Measurements from ENCODE around the gene UGT1A4. TPM values are rescaled to one million over a fixed set of nuclear protein-coding genes. Genes with fewer than 3 reads are reported as not detected.

UGT1A4 gene
- total RNA-seq, 2 experiments from 2014 or later, result not detected

DNA sequence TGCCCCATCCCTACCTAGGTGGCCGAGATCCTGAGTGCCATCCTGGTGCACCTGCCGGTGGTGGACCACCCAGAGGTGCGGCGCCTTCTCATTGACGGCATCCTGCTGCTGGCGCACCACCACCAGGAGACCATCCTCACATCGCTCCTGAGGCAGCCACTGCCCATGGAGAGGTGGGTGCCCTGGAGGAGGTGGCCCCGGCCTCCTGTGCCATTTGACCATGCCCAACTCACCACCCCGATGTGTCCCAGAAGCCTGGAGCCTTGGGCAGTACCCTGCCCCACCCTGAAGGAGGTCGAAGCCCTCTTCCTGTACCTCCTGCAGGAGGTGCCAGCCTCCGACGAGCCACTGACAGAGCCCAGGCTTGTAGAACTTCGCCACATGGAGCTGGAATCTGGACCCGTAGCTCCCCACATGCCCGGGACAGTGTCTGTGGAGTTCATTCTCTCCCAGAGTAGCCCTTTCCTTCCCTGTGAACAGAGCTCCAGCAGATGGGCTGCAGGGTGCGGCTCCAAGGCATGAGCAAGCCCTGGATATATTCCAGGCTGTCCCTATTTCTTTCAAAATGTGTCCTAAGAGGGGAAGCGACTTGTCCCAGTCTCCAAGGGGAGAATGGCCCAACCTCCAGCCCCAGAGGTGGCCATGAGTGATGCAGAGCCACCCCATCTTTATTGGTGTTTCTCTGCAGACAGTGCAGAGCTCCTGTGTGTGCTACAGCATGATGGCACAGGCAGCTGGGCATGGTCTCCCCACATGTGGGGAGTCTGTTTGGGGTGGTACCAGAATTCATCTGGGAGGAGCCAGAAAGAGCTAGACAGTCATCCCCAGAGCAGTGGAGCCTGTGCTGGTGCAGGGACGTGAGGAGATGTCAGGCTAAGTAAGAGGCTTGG is 101.6 kb downstream of the UGT1A4 start:
- Mint-ChIP-seq H3K9me3 (ENCODE audit: low read depth) (no peaks in the 10 kb centered on the region), H3K27me3 (peaks cover 13% of the 10 kb centered on the region), H3K36me3 (no peaks in the 10 kb centered on the region), H3K4me3 (no peak overlapping the region), H3K4me1 (no peaks in the 10 kb centered on the region), H3K27ac (no peak overlapping the region)
- DNase-seq (no peak), ATAC-seq (no peak)
- CTCF ChIA-PET, result no interaction called here

GRCh38 chr2:233820774-233821105 is 102.2 kb downstream of the UGT1A4 start:
- Mint-ChIP-seq H3K4me1 (no peaks in the 10 kb centered on the region), H3K36me3 (no peaks in the 10 kb centered on the region), H3K4me3 (no peak overlapping the region), H3K27ac (no peak overlapping the region), H3K9me3 (ENCODE audit: low read depth) (no peaks in the 10 kb centered on the region), H3K27me3 (peaks cover 14% of the 10 kb centered on the region)
- DNase-seq (no peak), ATAC-seq (no peak)
- CTCF ChIA-PET, result no interaction called here

DNA sequence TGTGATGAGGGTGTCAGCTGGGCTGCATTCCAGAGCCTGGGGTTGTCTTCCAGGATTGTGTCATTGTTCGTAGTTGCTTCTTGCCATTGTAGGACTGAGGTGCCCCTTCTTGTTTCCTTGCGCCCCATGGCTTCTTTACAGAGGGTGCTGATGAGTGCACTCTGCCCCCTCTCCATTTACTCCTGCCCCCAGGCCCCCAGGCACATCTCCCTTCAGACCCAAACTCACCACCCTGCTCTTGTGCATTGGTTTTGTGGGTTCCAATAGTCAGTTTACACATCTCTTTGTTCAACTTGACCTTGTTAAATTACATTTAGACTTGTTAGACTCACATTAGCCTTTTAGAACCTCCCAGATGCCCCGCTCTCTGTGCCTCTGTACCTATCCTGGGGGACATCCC is 102.7 kb downstream of the UGT1A4 start:
- Mint-ChIP-seq H3K27ac (no peak overlapping the region), H3K9me3 (ENCODE audit: low read depth) (no peaks in the 10 kb centered on the region), H3K27me3 (peaks cover 10% of the 10 kb centered on the region), H3K4me1 (no peaks in the 10 kb centered on the region), H3K4me3 (no peak overlapping the region), H3K36me3 (no peaks in the 10 kb centered on the region)
- no peak for ATAC-seq
- CTCF ChIA-PET, result no interaction called here
- DNase-seq, result no peak

GRCh38 chr2:233821709-233822100 is 103.2 kb downstream of the UGT1A4 start:
- H3K4me3 Mint-ChIP-seq, result no peak overlapping the region
- H3K9me3 Mint-ChIP-seq (ENCODE audit: low read depth), result no peaks in the 10 kb centered on the region
- no peaks in the 10 kb centered on the region for H3K4me1 Mint-ChIP-seq
- CTCF ChIA-PET, result no interaction called here
- H3K27me3 Mint-ChIP-seq, result peaks cover 10% of the 10 kb centered on the region
- no peak overlapping the region for H3K27ac Mint-ChIP-seq
- H3K36me3 Mint-ChIP-seq, result no peaks in the 10 kb centered on the region
- ATAC-seq (no peak), DNase-seq (no peak)

DNA sequence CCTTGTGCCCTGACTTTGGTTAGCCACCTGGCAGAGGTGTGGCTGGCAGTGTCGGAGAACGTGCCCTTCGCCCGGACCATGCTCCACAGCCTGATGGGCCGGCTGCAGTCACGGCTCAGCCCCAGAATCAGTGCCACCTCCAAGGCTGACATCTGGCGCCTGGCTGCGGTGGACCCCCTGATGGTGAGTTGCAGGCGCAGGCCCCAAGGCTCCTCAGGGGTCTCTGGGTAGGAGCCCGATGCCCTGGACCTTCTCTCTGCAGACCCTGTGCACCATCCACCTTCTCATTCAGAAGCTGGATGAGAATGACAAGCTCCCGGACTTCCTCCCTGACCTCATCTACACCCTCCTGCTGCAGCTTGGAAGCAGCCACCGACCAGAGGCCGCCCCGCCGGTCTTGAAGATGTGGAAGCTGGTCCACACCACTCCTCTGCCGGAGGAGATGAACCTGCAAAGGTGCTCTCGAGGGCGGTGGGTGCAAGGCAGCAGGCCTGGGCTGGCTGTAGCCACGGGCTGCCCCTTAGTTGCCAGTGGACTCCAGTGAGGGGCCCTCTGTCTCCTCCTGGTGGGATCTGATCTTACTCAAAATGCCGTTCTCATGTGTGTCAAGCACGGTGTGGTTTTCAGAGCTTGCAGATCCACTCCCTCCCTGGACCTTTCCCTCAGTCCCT is 103.7 kb downstream of the UGT1A4 start:
- no peak overlapping the region for H3K27ac Mint-ChIP-seq
- H3K9me3 Mint-ChIP-seq (ENCODE audit: low read depth), result no peaks in the 10 kb centered on the region
- no peaks in the 10 kb centered on the region for H3K4me1 Mint-ChIP-seq
- H3K27me3 Mint-ChIP-seq, result peaks cover 10% of the 10 kb centered on the region
- DNase-seq, result no peak
- H3K36me3 Mint-ChIP-seq, result no peaks in the 10 kb centered on the region
- no peak overlapping the region for H3K4me3 Mint-ChIP-seq
- no peak for ATAC-seq
- CTCF ChIA-PET, result no interaction called here

Other genes starting within 250 kb of the UGT1A4 start
- gene USP40, start 152.0 kb upstream of the UGT1A4 start, total RNA-seq, result 10 to 100 TPM in 1 of 2 experiments, 1 to 10 TPM in 1; 8.7 to 11.2 TPM
- not detected for gene UGT1A8, start 101.1 kb upstream of the UGT1A4 start, total RNA-seq
- gene UGT1A10, start 82.3 kb upstream of the UGT1A4 start, total RNA-seq, result not detected
- not detected for gene UGT1A9, start 46.8 kb upstream of the UGT1A4 start, total RNA-seq
- not detected for gene UGT1A7, start 36.8 kb upstream of the UGT1A4 start, total RNA-seq
- gene UGT1A6, start 25.8 kb upstream of the UGT1A4 start, total RNA-seq, result not detected
- gene UGT1A5, start 5.8 kb upstream of the UGT1A4 start, total RNA-seq, result not detected
- gene UGT1A3, start 10.3 kb downstream of the UGT1A4 start, total RNA-seq, result not detected
- gene UGT1A1, start 41.5 kb downstream of the UGT1A4 start, total RNA-seq, result not detected
- not detected for gene MROH2A, start 59.6 kb downstream of the UGT1A4 start, total RNA-seq
- gene HJURP, start 135.8 kb downstream of the UGT1A4 start, total RNA-seq, result 100 to 1,000 TPM; 111 to 145 TPM
- gene TRPM8, start 198.6 kb downstream of the UGT1A4 start, total RNA-seq, result not detected

Measured in activated CD8-positive, alpha-beta memory T cell treated with anti-CD3 and anti-CD28 coated beads, Interleukin-2, amount 10 ng/mL, durations not matched to agents 7 days and 5 days (primary cell).